IPS-11a (cell line): ENCODE measurements around the gene ABCA1.

Experiments used
- H3K4me3 ChIP-seq: one replicate; pipeline ENCODE4 v1.5.1; 2013; ENCODE audit warnings: low read depth, low read length, control low read depth

The ABCA1 gene

GRCh38 chr9:104843644-104844240, 84.2 kb downstream of the ABCA1 start:
- no peak overlapping the region for H3K4me3 ChIP-seq

GRCh38 chr9:104842698-104843097, 85.3 kb downstream of the ABCA1 start:
- H3K4me3 ChIP-seq: no peak overlapping the region

GRCh38 chr9:104841601-104842141, 86.3 kb downstream of the ABCA1 start:
- no peak overlapping the region for H3K4me3 ChIP-seq

DNA sequence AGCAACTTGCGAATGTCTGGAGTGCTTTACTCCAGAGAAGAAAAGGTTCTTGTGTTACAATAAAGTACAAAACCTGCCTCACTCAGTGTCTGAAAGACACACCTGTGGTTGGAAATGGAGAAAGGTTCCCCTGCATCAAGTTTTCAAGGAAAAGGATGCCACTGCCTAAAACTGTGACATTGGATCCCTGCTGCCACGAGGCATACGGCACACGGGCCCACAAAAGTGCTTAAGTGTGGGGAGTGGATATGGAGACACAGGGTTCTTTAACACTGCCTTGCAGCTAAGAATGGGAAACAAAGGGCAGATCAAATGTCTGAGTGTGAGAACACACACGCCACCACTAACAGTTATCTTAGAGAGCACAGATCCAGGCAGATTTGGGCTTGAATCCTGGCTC, 89.0 kb downstream of the ABCA1 start:
- H3K4me3 ChIP-seq: no peak overlapping the region

DNA sequence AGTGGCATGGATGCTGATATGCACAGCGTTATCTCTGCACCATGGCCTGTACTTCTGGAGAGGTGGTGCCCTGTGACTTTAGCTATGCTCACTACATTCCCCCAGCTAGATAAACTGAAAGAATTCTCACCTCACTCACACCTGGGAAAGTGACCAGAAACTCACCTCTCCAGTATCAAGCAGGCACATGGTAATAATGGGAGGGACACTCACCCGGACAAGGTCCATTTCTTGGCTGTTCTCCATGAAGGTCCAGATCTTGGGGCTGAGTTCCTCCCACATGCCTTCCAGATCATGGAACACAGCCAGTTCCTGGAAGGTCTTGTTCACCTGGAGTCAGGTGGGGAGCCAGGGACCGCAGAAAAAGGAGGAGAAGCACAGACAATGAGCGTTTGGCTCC, 91.2 kb downstream of the ABCA1 start:
- H3K4me3 ChIP-seq: no peak overlapping the region

DNA sequence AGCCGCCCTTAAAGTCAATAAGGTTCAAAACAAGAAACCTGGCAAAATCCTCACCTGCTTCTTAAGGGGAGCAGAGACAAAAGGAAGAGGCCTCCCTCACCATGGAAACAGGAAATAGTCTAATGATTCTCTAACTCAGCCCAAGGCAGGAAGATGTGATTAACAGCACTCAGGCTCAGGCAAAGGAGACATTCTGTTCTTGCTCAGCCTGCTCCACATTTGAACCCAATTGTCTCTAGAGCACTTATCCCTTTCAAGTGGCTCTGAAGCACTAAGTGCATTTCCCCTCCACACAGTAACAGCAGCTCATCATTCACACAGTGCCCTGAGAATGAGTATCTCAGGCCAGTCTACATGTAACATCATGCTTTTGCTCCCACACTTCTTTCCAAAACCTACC, 91.7 kb downstream of the ABCA1 start:
- H3K4me3 ChIP-seq: no peak overlapping the region

- H3K4me3 ChIP-seq: no peak overlapping the region
These were observed 92.8 kb downstream of the ABCA1 start for GRCh38 chr9:104835161-104835560.

DNA sequence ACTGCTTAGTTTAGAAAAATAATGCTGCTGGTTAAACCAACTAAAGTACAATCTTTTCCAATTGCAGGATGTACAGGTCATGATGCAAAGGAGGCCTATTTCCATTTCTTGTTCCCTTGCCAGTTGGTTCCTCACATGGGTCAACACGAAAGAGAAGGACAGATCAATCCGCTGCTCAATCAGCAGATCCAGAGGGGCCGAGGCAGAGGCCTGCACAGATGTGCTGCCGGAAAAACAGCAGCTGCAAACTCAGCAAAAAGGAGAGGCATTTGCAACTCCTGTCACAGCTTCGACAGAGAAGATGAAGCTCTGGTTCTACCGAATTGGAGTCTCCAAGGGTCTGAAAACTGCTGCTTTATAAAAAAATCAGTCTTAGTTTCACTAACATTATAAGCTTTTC, 94.3 kb downstream of the ABCA1 start:
- no peak overlapping the region for H3K4me3 ChIP-seq

- H3K4me3 ChIP-seq: no peak overlapping the region
These were observed 96.3 kb downstream of the ABCA1 start for GRCh38 chr9:104831681-104832080.

DNA sequence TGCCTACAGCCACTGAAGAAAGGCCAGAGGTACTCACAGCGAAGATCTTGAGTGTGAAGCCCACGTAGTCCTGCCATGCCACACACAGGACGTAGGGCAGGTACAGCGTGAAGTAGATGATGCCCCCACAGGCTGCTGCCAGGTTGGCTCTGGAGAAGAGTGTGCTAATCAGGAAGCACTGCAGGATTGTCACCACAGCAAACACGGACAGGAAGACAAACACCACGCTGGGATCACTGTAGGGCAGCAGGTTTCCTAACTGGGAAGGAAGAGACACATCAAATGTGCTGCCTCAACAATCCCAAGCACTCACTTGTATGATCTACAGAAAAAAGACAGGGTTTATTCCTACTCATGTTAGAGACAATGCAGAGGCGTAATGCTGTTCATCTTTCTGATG, 101.0 kb downstream of the ABCA1 start:
- no peak overlapping the region for H3K4me3 ChIP-seq

GRCh38 chr9:104826079-104826775, 101.7 kb downstream of the ABCA1 start:
- H3K4me3 ChIP-seq: no peak overlapping the region

GRCh38 chr9:104820336-104820735, 107.6 kb downstream of the ABCA1 start:
- no peak overlapping the region for H3K4me3 ChIP-seq

- no peak overlapping the region for H3K4me3 ChIP-seq
These were observed 108.9 kb downstream of the ABCA1 start for GRCh38 chr9:104819033-104819432.

DNA sequence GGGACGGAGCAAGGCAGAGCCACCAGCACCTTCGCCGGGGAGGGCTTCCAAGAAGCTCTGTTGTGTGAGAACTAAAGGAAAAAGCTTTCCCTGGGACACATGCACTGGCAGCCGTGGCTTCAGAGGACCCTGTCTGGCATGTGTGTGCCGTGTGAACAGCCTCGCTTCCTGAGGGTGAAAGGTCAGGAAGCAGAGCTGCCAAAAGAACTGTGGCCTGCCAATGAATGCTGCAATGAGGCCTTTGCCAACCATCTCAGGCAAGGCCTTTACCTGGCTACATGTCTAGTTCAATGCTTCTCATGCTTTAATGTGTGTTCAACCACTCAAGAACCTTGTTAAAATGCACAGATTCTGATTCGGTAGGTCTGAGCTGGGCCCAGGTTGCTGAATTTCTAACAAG, 110.5 kb downstream of the ABCA1 start:
- H3K4me3 ChIP-seq: no peak overlapping the region

DNA sequence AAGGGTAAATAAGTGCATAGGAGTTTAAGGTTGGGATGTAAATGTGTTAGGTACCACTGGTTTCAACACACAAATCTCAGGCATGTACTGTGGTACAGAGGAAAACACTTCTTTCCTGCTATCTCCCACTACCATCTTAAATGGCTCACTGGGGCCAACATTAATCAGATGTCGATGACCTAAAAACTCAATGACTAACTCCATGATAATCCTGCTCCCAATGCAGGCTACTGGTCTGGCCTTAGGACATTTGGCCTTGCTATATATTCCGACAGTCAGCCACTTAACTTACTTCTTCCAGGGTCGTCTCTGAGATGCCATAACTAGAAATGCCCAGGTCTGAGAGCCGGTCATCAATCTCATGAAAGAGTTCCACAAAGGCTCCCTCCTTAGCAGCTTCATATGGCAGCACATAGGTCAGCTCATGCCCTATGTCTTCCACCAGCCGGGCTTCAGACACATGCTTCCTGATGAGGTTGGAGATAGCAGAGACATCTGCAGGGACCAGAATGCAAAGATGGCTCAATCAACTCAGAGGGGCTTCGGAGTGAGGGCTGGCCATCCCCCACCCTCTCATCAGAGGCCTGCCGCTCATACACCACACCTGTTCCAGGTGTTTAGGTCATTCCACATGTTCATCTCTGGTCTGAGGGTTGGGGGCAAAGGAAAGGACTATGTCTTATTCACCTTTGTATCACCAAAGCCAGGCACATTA, 111.9 kb downstream of the ABCA1 start:
- no peak overlapping the region for H3K4me3 ChIP-seq

GRCh38 chr9:104810421-104811339, 117.3 kb downstream of the ABCA1 start:
- H3K4me3 ChIP-seq: no peak overlapping the region

DNA sequence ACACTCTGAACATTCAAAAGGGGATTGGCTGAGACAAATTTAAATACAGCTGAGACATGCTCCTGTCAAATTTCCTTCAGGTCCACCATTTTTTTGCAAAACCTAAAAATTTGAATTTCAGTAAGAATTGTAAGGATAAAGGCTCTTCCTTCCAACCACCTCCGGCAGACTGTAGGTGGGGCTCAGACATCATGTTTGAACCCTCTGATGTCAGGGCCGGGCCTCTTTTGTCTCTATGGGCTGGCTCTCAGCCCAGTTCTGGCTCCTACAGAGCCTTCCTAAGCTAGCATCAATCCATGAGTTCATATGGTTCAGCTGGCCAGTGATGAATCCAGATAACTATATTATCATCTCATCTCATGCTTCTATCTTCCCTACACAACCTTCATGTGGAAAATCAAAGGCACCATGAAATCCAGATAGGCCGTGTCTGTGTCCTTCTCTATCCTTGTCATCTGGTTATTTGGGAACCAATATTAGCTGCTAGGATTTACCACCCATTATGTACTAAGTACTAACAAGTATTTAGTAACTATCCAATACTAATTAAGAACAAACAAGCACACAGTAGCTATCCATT, 119.8 kb downstream of the ABCA1 start:
- no peak overlapping the region for H3K4me3 ChIP-seq

DNA sequence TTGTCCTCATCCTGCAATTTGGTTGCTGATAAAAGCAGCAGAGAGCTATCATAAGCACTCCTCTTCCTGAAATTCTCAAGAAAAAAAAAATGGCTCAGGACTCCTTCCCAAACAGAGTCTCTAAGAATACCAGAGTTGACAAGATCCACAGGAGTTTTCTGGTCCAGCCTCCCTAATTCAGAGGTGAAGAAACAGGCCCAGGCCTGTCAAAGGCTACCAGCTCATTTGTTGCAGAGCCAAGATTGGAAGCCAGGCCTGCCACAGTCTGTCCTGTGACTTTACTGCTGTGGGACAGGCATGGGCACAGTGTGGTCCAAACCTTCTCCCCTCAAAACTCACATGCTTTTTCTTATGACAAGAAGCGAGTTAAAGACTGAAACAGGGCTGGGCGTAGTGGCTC, 122.5 kb downstream of the ABCA1 start:
- no peak overlapping the region for H3K4me3 ChIP-seq

DNA sequence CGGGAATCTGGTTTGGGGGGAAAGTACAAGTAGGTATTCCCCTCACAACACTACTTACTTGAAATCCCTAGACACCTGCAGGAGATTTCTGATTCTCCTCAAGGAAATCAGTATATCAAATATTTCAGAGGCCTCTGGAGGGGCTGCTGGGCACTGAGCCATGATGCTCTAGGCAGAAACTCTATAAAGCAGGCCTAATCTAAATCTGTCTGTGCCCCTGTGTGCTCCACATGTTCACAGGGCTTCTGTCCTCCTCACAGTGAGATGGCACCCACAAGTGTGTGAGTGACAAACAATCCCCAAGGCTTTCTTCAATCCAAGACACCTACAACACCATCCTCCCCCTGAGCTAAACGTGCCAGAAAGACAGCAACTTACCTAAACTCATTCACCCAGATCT, 125.0 kb downstream of the ABCA1 start:
- H3K4me3 ChIP-seq: no peak overlapping the region

DNA sequence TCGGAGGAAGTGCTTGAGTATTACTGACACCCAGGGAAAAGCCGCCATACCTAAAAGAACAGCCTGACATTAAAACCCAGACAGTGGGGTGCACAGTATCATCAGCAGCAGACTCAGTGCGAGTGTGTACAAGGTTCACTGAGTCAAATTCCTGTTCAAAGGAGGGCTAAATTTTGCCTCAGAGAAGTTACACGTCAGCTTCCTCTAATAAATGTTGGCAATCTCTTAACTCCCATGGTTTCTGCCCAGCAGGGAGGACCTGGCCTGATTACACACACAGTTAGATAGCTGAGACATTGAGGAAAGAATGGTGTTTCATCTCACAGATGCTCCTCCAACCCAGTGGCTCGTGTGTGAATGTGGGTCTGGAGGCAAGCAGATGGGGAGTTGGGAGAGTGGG, 125.8 kb downstream of the ABCA1 start:
- no peak overlapping the region for H3K4me3 ChIP-seq
